ENCODE data around the gene ZNF469.

Gene ZNF469

DNA sequence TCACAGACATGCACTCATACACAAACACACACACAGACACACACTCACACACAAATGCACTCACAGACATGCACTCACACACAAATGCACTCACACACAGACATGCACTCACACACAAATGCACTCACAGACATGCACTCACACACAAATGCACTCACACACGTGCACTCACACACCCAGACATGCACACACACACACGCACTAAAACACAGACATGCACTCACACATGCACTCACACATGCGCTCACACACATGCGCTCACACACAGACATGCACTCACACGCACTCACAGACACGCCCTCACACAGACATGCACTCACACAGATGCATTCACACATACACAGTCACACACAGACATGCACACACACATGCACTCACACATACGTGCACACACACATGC lies 2.7 kb upstream of the ZNF469 start:
- no peak for DNase-seq

DNA sequence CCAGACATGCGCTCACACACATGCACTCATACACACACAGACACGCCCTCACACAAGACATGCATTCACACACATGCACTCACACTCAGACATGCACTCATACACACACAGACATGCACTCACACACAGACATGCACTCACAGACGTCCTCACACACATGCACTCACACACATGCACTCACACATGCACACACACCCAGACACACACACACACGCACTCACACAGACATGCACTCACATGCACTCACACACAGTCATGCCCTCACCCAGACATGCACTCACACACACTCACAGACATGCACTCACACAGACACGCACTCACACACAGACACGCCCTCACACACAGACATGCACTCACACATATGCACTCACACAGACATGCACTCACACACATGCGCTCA lies 2.1 kb upstream of the ZNF469 start:
- DNase-seq, result no peak

DNA sequence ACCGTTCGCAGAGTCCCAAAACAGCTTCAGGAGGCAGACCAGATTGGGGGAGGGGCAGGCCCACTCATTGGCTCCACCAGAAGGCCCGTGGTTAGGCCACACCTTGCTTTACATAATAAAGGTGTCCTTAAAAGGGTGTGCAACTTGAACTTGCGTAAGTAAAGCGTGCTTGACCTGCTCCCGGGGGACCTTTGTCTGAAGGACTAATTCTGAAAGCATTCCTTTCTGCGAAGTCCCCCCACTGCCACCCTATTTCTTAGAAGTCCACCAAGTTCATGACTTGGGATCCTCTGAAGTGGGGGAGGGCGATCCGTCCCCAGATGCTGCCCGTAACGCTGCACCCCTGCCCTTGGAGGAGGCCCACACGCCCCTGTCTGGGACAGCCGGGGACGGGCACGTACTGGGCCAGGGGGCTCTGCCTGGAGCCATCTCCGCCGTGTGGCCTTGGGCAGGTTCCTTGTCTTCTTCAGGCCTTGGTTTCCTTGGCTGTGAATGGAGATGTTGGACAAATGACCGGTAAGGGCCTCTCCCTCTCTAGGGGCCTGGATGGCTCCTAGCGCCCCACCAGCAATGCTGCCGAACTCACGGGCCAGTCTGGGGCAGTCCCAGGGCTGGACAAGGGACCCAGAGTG lies 823 bp upstream of the ZNF469 start:
- DNase-seq, result no peak

DNA sequence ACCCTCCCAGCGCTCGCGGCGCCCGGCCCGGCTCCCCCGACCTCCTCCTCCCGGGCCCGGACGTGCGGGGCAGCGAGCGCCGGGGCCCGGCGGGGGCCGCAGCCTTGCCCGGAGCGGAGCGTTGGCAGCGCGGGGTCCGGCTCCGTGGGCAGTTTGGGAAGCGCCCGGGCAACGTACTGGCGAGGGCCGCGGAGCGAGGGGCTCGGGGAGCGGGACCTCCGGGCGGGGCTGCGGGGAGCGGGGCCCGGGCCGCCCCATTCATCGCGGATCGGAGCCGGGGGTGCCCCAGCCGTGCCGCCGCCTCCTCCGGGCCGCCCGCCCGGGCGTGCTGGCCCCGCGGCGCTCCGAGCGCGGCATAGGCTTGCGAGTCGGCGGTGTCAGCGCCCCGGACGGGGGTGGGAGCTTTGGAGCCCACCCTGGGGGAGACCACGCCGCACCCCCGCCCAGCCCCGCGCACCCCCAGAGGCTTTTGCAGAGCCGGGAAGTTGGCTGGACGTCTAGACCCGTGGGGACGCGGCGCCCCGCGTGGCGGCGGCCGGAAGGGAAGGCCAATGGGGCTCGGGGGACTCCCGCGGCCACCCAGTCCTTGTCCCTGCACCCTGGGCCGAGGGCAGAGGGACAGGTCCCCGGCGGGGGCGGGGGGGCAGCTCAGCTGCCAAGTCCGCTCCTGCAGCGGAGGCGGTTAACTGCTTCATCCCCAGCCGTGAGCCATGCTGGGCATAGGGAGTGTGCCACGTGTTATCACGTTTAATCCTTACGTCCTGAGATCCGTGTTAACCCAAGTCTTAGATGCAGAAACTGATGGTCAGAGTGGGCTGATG lies 852 bp downstream of the ZNF469 start:
- DNase-seq, result no peak

DNA sequence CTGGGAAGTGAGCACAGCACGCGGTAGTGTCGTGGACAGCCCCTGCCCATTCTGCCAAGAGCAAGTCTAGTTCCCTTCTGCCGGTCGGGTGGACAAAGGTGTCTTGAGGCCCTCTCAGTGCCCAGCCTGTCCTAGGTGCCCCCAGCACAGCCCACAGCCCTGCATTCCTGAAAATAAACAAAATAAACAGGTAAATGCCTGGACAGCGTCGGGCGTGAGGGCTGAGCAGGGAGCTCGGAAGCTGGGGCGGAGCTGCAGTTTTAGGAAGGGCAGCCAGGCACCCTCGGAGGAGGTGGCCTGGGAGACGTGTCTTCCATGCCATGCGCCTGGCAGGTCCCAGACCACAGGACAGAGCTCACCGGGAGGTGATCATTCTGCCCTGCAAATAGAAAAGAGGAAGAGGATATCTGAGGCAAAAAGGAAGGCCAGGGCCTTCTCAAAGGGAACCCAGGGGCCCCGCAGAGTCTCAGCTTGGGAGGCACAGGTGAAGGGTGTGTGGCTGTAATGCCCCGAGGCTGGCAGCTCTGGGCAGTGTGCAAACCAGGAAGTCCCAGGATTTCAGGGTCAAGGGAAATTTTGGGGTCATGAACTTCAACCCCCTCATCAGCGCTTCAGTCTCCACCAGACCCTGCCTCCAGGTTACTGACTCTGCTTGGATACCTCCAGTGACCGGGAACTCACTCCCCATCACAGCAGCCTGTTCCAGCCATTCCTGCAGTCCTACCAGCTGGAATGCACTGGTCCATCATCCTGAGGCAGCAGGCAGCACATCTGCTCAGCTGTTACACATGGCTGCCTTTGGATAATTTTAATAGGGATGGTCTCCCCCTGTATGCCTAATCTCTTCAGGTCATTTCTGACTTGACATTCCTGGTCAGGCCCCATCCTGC lies 1.7 kb downstream of the ZNF469 start:
- no peak for DNase-seq

DNA sequence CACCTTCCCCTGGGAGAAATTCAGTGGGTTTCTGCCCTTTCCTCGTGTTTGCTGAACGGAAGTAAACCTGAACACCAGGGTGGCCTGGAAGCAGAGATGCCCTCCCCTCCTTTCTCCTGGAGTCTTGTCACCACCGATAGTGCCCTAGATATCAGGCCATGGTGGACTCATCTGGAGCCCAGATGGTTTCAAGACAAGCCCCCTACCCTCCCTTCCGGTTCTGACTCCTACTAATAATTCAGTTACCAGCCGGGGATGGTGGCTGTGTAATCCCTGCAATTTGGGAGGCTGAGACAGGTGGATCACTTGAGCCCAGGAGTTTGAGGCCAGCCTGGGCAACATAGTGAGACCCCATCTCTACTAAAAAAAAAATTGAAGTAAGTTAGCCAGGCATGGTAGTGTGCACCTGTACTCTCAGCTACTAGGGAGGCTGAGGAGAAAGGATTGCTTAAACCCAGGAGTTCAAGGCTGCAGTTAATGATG lies 2.4 kb downstream of the ZNF469 start:
- no peak for DNase-seq

DNA sequence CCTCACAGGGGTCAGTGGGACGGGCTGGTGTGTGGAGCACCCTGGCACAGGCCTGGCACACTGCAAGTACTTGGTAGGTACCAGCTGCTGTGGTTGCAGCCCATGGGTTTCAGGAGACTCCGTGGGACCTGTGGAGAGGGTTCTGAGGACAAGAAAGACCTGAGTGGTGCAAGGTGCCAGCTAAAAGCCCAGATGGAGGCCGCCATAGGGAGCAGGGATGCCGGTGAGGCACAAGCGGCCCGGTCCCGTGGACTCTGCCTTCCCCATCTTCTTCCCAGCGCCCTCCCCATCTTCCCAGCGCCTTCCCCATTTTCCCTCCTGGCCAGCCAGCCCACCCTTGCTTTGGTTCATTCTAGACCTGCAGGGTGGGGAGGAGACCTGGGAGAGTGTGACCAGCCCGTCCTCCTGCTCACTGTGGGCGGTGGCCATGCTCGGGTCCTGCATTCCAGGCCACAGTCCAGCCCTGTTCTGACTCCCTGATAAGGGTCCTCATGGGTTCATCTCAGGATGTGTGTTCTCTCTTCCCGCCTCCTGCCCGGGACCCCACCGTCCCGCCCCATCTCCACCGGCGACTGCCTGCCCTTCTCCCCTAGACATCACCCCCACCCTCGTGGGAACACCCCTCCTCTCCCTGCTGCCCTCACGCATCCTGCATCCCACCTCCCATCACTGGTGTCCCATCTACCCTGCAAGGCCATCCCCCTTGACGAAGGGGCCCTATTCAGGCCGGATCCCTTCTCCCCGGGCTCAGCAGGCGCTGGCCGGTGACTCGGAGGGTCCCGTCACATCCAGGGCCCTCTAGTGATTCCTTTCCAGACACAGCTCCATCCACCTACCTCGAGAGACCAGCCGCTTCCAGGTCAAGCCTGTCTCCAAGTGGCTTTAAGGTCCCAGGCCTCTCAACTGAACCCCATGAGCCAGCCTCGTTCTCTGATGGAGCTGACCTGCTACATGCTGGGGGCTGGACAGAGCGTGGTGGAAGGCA lies 3.4 kb downstream of the ZNF469 start:
- no peak for DNase-seq

DNA sequence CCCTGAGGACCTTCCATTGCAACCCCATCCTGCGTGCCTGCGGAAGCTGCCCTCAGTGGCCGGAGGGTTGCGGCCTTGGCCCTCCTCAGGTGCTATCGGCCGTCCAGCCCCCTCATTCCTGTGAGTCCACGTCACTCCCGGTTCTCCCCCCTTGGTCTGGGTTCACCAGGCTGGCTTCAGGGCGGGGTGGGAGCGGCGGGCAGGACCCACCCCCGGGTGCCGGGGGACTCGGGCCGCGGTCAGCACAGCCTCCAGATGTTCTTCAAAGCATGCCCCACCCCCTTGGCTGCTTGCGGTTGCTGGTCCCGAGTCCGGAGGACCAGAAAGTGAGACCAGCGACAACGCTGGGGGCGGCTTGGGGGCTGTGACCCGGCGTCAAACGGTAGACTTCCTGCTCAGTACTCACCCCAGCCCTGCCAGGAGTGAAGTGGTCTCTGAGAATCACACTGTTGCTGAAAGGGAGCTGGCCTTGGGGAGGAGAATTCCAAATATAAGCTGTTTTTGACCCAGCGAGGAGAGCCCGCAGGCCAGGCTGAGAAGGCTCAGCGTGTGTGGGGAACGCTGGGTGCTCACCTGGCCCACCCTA lies 4.5 kb downstream of the ZNF469 start:
- no peak for DNase-seq

DNA sequence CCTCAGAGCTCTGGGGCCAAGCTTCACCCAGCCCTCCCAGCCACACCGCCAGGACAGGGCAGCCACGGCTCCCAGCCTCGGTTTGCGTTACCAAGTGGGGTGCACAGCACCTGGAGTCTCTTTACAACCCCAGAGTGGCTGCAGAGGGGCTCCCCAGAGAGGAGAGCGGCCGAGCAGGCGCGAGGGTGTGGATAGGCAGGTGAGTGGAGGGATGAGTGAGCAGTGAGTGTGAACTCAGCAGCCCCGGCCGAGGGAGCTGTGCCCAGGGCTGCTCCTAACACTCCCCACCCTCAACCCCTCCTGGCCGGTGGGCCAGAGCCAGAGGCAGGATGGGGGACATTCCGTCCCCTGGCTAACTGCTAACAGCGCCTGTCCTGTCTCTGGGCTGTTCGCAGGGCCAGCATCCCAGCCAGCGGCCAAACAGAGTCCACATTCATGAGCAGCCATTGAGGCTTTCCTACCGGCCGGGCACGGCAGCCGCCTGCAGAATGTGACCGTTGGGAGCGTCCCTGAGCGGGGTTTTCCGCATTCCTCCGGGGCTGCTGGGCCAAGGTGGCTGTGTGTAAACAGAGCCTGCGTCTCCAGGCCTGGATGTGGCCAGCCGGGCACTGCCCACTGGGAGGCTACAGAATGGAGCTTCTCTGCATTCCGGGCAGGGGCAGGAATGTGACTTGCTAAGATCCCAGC lies 5.3 kb downstream of the ZNF469 start:
- no peak for DNase-seq

DNA sequence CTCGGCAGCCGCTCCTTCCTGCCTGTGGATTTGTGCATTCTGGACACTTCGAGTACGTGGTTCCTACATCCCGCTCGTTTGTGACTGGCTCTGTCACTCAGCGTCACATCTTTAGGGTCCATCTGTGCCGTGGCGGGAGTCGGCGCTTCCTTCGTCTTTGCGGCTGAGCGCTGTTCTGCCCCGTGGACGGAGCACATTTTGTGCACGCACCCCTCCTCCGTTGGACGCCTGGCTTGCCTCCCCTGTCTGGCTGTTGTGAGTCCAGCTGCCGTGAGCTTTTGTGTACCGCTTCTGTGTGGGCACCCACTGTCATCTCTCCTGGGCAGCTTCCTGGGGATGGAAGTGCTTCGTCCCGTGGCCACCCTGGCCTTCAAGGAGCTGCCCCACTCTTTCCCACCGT lies 6.4 kb downstream of the ZNF469 start:
- DNase-seq, result no peak

DNA sequence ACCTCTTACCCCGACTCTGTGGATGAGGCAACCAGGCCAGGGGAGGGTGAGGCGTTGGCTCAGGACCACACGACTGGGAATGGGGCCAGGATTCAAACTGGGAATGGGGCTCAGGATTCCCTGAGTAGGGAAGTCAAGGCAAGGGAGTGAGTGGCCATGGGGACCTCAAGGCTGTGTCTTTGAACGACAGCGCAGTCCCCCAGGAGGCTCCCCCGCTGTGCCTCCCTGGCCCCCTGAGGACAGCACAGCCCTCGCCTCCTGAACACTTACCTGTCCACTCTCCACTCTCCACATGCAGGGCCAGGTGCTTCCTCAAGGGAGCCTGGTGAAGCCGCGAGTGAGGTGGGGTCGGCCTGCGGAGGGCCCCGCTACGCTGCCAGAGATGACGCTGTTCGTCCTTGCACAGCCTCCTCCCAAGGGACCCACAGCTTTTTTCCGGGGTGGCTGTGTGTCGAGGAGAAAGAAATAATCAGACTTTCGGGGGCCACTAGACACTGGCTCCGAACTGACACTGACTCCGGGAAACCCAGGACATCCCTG lies 6.9 kb downstream of the ZNF469 start:
- no peak for DNase-seq

DNA sequence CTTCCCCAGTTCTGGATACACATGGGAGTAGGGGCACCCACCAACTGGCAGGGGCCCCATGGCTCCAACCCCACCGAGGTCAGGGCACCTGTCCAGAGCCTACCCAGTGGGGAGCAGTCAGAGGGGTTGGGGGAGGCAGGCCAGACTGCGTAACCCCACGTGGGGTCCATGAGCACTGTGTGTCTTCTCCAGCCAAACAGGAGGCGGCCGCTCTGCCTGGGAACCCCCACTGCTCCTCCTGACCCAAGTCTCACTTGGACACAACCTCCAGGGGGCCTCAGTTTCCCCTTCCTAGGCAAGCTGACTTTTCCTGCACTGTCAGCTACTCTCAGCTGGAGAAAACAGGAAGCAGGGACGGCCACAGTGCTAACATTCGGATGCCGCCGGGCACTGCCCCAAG lies 7.5 kb downstream of the ZNF469 start:
- DNase-seq, result no peak

DNA sequence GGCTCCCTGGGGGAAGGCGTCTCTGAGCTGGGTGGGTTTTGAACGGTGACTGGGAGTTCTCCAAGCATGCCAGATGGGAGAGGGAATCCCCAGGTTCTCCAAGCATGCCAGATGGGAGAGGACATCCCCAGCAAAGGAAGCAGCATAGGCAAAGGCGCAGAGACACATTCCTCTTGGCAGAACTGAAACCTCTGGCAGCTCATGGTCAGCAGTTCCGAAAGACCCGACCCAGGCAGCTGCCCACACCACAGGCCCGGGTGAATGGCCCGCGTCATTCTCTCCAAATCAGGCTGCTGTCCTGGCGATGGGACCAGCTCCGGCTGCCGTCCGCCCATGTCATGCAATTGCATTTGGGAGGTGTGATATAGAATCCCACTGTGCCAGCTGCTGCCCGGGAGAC lies 8.0 kb downstream of the ZNF469 start:
- DNase-seq, result no peak

DNA sequence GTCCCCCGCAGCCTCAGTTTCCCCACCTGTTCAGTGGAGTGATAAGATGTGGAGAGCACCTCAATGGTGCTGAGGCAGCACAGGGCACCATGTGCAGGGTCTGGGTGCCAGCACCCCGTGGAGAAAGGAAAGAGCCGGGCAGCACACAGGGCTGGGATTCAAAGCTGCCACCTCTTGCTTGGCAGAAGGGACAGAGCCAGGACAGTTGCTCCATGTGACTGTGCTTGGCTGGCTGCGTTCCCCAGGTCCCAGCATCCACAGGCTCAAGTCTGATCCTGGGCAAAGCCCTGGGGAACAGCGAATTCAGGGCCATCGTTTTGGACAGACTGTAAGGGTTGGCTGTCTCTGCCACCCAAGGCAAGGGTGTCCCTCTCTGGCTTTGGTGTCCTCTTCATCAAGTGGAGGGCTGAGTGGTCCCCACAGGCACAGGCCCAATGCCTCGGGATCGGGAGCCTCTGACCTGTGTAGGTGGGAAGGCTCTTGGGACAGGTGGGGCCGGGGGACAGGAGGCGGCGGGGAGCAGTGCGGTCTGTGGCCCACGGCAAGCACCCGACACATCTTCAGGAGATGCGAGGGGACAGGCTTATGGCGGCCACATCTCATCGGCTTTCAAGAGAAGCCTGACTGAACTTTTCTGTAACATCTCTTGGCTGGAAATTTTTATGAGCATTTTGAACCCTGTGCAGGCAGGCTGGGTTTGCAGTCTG lies 8.5 kb downstream of the ZNF469 start:
- no peak for DNase-seq

DNA sequence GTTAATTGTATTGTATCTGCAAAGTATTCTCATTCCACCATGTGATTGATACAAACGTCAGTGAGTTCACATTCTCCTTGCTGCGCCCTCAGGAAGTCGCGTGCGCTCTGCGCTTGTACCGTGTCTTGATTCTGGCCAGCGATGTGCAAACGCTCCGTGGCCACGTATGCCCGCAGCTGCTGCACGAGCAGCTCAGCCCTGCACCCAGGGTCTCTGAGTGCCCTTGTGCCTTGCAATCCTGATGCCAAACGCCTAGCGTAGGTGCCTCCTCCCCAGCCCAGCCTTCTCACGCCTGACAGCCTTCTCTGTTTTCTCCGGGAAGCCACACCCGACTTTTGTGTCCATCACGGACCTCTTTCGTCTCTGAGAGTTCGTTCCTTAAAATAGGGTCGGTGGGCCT lies 9.4 kb downstream of the ZNF469 start:
- DNase-seq, result no peak

DNA sequence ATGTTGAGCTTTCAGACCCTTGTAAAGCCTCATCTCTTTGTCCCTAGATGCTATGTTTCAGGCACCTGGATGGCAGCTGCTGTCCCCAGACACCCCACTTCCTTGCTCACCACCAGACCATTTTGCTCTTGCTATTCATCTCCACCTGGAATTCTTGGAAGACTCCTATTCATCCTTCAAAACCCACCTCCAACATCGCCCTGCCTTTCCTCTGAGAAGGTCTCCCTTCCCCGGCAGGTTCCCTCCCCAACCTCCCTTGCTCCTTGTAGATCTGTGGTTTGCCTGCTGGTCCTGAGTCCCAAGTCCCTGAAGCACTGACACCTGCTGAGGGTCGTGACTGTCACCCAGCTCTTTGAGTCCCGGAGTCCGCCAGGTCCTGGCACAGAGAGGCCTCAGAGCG lies 9.9 kb downstream of the ZNF469 start:
- no peak for DNase-seq

DNA sequence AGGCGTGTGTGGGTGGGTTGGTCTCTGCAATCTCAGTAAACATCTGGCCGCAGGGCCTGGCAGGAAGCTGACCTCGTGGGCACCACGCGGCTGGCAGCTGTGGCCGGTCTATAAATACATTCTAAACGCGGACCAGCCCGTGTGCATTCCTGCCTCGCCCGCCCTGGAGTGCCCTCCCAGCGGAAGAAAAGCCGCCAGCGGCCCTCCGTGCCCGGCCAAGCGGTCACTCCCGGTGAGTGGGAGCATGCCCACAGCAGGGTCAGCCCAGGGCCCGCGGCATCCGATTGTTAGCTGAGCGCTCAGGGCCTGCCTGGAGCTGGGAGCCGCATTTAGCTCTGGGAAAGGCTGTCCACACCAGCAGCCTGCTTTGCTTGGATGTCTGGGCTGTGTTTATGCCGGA lies 10.3 kb downstream of the ZNF469 start:
- no peak for DNase-seq

DNA sequence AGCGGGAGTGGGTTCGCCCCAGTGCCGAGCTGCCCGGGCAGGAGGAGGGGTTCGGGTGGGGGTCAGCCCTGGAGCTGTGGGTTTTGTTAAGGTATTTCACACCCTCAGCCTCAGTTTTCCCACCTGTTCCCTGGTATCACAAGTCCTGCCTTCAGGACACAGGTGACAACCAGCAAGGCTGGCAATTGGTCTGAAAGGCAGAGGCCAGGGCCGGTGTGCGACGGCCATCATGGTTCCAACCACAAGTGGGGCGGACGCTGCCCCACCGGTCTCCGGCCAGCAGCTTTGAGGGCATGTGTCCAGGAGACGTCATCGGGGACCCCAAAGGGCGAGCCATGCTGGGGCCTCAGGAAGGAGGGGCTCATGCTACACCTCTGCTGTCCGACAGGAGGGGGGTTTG lies 10.8 kb downstream of the ZNF469 start:
- DNase-seq, result no peak

DNA sequence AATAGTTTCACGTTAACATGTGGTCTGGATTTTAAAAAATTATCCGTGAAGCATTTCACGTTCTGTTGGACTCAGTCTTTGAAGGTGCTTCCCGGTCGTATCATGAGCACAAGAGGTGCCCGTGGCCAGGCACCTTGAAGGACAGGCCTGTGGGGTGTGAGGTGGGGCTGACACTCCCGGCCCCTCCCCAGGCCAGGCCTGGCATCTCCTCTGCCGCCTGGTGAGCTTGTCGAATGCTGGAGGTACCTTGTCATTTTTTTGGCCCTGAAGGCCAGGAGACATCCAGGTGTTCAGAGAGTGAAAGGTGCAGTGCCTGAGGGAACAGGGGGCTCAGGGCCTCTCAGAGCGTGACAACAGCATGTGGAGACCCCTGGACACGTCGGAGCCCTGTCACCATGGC lies 11.7 kb downstream of the ZNF469 start:
- DNase-seq, result no peak
